HEK293T (cell line): ENCODE results near the gene GYS1.

Experiments
- ARNT ChIP-seq: fragments of 450-650 bp; IDR thresholded peaks from 2 replicates; pipeline ENCODE4 v1.6.1; 2017; ENCODE audit warnings: mild to moderate bottlenecking
- NFRKB ChIP-seq: fragments of 450-650 bp; IDR thresholded peaks from 2 replicates; pipeline ENCODE4 v1.6.1; 2016; ENCODE audit warnings: mild to moderate bottlenecking, moderate library complexity

GRCh38 chr19:48982280-48982679 lies 10.8 kb downstream of the GYS1 start:
- TF ChIP-seq ARNT: no peak
- no peak for TF ChIP-seq NFRKB
